Measurements from ENCODE around the gene CCDC195. TPM values are rescaled to one million over a fixed set of nuclear protein-coding genes. Genes with fewer than 3 reads are reported as not detected.

The CCDC195 gene, protein sequence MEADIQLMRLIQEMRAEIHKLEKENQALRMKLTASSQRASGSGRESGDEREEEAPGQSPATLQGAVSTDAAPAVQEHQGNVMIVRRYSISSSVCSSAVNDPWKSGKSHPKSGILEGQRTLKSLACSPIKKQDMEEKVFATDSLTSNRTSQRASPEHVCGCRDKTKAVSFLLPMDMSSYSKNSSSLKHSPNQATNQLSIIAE
- not detected in 2 replicates for total RNA-seq (2014; rRNA removed; shearing (Covaris generic))

DNA sequence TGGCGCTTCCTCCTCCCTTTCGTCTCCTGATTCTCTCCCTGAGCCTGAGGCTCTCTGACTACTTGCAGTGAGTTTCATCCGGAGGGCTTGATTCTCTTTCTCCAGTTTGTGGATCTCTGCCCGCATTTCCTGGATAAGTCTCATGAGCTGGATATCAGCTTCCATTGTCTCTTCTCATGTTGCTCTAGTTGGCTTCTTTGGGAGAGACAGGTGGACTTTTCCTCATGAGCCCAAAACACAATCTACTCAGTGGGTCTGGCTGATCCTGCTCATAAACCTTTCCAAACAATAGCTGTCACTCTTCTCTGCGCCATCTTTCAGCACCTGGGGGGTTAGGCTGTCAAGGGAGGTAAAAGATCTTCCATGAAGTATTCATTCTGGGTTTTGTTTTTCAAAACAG is at the start of gene CCDC195:
TSS of gene CCDC195 (minus strand) at position 165 of the 400 bp plus-strand sequence. CDS start at position 165, 0 bp downstream.
- DNase-seq (ENCODE audit: low read depth) = no peak

DNA sequence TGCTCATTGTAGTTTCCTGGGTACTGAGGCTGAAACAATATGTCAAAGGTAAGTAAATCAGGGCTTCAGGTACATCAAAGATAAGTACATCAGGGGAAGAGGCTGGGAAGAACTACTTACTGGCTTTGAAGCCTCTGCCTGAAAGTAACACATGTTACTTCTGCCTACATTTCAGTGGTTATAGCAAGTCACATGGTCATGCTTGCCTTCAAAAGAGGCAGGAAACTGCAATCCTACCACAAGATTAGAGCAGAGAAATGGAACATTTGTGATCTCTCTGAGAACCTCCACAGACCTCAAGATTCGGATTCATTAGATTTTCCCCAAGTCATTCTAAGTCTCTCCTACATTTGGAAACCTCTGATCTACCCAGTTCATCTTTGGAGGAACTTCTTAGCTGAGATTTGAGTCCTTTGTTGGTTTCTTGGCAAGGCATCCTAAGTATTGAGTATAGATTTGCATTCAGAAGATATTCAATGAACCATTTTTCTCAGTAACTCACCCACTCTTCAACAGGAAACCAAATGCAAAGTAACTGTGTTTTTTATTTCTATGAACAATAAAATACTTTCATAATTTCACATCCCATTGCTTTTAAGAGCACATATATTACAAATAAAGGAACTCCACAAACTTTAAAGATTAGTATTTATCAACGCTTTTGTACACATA is 48.5 kb upstream of the CCDC195 start:
- DNase-seq (ENCODE audit: low read depth) = no peak

- no peak for DNase-seq (ENCODE audit: low read depth)
These were observed 41.9 kb upstream of the CCDC195 start for GRCh38 chr2:224757934-224758548.

DNA sequence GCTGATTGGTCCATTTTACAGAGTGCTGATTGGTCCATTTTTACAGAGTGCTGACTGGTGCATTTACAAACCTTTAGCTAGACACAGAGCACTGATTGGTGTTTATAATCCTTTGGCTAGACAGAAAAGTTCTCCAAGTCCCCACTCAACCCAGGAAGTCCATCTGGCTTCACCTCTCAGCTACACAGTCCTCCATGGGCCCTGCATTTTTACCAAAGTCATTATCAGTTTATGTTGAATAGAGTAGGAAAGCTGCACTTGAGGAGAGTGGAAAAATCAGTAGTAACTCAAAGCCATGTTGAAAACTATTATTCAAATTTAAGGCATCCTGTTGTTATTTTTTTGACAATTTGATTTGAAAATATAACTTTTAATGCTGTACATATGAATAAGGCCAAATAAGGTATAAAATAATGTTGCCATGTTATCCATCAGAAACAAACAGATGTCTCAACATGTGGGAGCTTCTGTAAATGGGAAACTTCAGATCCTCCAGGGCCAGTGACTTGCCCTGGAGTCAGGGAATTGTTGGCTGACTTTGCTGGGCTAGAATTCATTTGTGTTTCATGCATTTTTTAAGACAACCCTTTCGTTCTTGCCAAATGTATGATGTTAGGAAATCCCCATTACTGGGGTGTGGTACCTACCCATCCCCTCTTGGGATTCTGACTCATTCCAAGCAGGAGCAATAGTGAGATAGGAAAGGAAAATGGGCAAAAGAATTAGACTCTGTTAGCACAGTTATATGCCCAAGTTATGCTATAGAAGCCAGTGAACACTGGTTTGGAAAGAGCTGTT is 37.8 kb upstream of the CCDC195 start:
- DNase-seq (ENCODE audit: low read depth) = peak; percentile 61

DNA sequence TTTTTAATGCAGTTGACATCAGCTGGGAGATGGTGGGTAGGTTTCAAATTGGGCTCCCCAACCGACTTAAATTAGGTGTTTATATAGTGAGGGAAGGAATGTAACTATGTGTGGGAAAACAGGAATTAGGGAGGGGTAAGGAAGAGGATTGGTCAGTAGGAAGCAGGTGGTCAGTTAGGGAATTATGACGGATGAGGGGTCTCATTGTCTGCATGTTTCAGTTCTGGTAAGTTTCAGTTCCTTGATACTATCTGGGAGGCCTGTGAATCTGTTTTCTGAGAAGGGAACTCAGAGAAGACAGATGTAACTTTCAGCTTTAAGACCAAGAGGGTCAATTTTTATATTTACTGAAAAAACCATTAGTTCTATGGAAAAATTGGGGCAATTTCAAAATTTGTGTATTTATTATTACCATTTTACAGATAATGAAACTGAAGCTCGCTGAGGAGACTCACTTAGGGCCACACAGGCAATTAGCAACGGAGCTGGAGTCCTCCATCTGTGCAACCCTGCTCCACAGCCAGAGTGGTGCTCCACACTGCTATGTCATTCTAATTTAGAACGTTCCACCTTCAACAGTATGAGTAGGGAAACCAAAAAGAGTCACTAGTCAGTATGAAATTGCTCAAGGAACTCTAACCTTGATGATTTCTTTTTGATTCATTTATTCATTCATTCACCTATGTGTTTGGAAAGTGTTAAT is 36.0 kb upstream of the CCDC195 start:
- no peak for DNase-seq (ENCODE audit: low read depth)

GRCh38 chr2:224749136-224749535 is 33.0 kb upstream of the CCDC195 start:
- DNase-seq (ENCODE audit: low read depth) = no peak

- DNase-seq (ENCODE audit: low read depth) = no peak
These were observed 31.6 kb upstream of the CCDC195 start for GRCh38 chr2:224747765-224748164.

- no peak for DNase-seq (ENCODE audit: low read depth)
These were observed 20.1 kb upstream of the CCDC195 start for GRCh38 chr2:224736227-224736626.

DNA sequence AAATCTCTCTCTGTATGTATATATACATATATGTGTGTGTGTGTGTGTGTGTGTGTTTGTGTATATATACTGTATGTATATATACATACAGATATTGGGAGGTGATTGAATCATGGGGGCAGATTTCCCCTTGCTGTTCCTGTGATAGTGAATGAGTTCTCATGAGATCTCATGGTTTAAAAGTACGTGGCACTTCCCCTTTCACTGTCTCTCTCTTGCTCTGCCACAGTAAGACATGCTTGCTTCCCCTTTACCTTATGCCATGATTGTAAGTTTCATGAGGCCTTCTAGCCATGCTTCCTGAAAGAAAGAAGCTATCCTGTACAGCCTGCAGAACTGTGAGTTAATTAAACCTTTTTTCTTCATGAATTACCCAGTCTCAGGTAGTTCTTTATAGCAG is 18.8 kb upstream of the CCDC195 start:
- no peak for DNase-seq (ENCODE audit: low read depth)

- no peak for DNase-seq (ENCODE audit: low read depth)
These were observed 15.5 kb upstream of the CCDC195 start for GRCh38 chr2:224731665-224732064.

DNA sequence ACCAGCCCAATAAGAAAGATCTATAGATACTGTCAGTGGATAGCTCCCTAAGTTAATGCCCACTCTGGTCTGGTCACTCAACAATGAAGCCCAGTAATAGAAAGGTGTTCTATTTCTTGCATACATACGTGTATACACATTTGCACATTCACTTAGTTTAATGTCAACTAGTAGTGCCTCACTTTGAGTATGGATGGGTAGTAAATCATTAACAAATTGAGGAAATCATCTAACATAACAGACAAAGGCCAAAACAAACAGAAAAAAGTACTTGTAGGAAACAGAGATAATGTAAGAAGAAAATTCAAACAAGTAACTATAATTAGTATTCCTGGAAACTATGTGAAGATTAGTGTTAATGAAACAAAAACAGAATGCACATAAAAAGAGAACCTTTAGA is 13.3 kb upstream of the CCDC195 start:
- no peak for DNase-seq (ENCODE audit: low read depth)

- no peak for DNase-seq (ENCODE audit: low read depth)
These were observed 8.2 kb upstream of the CCDC195 start for GRCh38 chr2:224724331-224724730.

DNA sequence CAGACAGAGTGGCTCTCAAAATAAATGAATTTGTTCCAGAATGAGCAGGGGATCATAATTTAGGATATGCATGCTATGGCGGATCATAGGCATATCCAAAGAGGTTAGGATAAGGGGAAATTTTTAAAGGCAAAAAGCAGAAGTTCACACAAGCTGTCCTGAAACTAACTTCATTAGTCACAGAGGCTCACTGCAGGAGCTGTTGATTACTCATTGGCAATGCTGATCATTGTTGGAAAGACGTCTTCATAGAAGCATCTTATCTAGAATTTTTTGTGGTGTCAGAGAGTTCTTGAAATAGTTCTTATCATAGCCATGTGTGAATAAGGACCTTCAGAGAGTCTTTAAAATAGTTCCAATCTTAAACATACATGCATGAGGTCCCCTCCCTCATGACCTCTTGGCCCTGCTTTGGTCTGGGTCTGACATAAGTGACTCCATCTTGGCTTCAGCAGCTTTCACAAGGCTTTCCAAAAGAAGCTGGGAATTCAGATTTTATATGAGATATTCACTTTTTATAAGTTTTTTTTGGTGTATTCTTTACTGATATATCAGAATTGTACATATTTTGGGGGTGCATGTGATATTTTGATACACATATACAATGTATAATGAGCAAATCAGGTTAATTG is 7.5 kb upstream of the CCDC195 start:
- DNase-seq (ENCODE audit: low read depth) = no peak

GRCh38 chr2:224722770-224723169 is 6.6 kb upstream of the CCDC195 start:
- no peak for DNase-seq (ENCODE audit: low read depth)

GRCh38 chr2:224722250-224722649 is 6.1 kb upstream of the CCDC195 start:
- DNase-seq (ENCODE audit: low read depth) = peak; percentile 8

DNA sequence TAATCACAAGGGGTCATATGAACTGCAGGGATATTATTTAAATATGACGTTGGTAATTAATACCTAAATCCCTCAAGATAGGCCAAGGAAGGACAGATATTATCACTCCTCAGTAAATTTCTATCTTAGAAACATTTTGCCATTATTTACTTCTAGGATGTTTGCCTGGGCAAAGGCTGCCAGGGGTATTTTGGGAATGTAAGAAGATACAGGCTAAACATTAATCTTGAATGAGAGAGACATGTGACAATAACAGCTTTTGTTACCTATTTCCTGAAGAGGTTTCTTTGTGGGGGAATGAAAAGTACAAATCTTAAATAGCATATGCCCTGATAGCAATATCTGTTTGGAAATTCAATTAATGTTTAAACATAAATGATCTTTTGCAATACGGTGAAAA is 756 bp upstream of the CCDC195 start:
- no peak for DNase-seq (ENCODE audit: low read depth)

DNA sequence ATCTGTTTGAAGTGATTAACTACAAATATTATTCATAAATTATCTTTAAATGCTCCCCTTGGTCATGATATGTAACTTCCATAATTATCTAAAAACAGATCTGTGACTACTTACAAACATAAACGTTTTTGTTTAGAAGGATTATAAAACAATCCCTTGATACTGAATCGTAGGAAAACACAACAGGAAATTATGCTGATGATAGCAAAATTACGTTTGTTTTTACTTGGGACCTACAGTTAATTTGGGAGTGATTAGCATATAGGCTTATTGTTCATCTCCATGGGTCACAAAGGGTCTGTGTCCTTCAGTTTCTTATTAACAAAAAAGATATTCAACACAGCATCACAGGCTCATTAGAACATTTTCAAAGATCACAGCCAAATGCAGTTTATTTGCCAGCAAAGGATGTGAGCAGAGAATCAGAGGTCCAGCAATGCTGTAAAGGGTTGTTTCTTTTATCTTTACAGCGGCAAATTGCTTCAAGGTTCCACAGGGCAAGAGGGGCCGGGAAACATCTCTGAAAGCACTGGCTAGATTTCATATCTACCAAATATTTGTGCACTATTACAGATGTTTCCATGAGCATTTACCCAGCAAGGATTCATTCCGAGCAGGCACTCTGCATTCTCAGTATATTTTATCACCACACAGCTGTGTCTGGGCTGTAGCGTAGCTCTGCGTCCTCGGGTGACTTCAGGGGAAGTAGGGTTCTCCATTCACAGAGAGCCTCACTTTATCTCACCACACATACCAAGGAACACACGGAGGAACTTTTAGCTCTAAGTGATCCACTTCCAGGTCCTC is 4.1 kb downstream of the CCDC195 start:
- DNase-seq (ENCODE audit: low read depth) = no peak

- no peak for DNase-seq (ENCODE audit: low read depth)
These were observed 4.8 kb downstream of the CCDC195 start for GRCh38 chr2:224711381-224711780.

DNA sequence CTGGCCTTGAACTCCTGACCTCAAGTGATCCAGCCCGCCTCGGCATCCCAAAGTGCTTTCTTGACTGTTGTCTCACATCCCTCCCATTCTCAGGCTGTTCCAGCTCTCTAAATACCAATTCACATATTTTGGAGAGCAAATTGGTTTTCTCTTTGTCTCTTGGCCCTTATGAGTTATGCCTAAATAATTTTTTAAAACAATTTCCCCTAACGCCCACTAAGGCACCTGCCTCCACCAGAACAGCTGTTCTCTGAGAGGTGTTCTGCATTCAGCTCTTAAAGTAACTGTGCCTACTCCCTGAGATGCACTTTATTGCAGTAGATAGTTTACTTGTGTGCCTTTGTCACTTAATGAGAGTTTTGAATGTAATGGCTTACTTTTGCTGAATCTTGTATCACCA is 6.9 kb downstream of the CCDC195 start:
- DNase-seq (ENCODE audit: low read depth) = no peak

DNA sequence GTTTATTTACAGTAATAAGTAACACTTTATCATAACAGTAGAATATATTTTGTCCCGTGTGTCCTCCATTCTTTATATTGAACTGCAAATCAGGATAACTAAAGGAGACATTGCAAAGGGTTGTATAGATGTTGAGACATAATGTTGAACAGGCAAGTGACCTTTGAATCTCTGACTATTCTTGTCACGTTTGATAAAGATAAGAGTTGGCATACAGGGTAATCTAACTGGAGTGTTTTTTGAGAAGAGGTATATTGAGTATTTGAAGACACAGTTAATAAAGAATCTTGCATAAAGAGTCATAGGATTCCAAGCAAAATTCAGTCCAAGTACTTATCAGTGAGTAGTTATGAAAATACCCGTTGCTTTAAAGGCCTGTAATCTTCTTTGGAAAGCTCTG is 21.7 kb downstream of the CCDC195 start:
- no peak for DNase-seq (ENCODE audit: low read depth)

Measured in RPMI7951 (cell line).